CD4-positive, alpha-beta T cell treated with Interleukin-10 for 1 hour (primary cell): Measurements from ENCODE around the gene USP37.

Experiments used
- DNase-seq: peaks from one replicate; pipeline ENCODE4 v3.0.0-alpha.2; 2020

Gene USP37

DNA sequence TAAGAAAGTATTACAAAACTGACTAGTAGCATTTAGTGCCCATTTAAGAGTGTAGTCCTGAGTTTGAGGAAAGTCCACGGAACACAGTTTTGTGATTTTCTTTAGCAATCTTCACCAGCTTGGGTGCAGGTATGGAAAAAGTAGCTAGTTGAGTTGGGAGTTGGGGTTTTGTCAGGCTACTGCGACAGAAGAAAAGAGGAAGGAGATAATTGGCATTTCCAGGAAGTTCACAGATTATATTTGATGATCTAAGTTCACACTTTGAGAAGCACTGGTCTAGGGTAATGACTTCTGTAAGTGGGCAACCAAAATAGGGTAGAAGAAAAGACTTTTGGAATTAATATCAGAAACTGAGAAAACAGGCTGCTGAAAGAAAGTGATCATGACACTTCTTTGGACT, 97.1 kb downstream of the USP37 start:
- DNase-seq, result no peak

DNA sequence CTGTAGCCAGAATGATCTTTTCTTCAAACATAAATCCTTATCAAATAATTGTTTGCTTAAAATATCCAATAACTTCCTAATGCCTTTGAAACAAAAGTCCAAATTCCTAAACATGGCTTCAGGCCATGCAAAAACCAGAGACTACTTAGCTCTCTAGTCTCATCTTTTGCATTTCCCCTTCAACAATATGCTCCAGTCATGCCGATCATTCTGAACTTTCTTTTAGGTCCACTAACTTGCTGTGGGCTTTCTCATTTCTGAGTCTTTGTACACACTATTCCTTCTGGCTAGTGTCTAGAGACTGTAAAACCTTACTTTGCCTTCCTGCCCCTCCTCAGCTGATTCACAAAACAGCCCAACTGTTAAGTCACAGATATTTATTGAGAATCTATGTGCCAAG, 97.7 kb downstream of the USP37 start:
- DNase-seq, result no peak

DNA sequence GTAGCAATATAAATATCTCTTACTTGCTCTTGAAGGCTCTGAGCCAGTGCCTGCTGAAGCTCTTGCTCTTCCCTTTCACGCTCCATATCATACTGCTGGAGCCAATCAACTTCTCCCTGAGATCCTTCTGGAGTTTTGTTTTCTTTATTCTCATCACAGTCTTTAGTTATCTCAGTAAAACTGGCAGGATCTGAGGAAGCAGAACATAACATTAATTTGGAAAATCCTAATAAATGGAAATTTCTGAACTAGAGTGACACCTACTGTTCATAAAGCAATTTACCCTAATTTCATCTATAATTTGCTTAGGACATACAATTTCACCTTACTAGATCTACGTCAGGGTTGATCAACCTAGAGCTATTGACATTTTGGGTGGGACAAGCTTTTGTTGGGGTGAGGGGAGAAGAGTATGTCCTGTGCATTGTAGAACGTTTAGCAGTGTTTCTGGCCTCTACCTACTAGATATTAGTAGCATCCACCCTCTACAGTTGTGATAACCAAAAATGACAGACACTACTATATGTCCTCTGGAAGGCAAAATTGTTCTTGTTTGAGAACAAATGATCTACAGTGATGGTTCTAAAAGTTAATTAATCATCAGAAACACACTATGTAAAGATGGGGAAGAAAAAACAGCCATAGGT, 102.0 kb downstream of the USP37 start:
- peak; percentile 35 for DNase-seq

DNA sequence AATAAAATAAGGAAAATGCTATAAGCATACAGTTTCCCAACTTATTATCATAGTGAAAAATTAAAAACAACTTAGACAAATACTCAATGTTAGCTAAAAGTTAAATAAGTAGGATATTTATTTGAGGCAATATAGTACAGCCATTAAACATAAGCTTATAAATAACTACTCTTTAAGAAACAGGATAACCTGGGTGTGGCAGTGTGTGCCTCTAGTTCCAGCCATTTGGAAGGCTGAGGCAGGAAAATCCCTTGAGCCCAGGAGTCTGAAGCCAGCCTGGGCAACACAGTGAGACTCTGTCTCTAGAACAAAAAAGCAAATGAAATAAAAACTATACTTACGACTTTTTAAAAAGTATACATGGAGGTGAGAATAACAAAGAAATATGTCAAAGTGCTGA, 109.6 kb downstream of the USP37 start:
- DNase-seq, result no peak

DNA sequence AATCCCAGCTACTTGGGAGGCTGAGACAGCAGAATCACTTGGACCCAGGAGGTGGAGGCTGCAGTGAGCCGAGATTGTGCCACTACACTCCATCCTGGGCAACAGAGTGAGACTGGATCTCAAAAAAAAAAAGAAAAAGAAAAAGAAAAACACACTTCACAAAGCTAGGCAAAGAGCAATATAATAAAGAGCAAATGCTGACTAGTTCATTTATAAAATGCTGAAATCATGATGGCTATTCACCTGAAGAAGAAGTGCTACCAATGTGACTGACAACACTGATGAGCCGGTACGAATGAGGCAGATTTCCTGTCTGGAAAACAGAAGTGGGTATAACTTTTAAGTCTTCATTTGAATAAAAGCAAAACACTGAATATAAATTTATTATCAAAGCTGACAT, 111.3 kb downstream of the USP37 start:
- no peak for DNase-seq

DNA sequence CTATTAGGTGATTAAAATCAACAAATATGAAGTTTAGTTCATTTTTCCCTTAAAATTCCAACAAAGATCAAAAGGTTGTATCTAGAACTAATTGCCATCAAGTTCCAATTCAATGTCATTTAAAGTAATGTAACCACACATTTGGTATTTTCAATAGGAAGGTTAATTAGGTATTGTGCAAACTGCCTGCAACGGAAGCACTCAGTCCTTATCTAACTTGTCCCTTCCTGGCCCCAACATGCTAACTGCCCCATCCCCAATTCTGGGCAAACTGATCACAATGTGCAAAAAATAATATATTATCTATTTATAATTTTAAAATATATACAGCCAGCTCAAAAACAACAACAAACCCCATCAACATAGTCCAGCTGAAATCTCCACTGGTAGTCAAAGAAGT, 116.1 kb downstream of the USP37 start:
- DNase-seq, result no peak

DNA sequence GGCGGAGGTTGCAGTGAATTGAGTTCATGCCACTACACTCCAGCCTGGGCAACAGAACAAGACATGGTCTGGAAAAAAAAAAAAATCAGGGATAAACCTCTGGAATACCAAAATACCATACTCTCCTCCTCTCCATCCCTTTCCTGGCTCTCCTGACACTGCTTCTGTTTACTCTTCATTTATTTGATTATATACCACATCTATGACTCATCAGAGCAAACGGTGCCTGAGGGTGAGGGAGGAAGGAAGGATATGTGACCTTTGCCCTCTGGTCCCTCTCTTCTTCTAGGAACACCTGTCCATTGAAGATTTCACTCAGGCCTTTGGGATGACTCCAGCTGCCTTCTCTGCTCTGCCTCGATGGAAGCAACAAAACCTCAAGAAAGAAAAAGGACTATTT, 119.2 kb downstream of the USP37 start:
- no peak for DNase-seq

DNA sequence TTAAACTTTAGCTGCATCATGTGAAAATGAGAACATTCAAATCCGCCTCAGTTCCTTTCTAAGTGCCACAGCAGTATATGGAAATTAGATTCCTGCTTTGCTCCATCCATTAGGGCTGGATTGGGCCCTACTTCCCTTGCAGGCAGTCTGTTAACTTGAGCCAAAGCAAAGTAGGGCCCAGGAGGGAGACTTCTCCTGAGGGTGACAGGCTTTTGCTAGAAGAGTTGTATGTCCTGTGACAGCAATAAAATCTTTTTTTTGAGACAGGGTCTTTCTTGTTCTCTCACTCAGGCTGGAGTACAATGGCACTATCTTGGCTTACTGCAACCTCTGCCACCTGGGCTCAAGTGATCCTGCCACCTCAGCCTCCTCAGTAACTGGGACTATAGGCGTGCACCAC, 121.1 kb downstream of the USP37 start:
- DNase-seq, result no peak

DNA sequence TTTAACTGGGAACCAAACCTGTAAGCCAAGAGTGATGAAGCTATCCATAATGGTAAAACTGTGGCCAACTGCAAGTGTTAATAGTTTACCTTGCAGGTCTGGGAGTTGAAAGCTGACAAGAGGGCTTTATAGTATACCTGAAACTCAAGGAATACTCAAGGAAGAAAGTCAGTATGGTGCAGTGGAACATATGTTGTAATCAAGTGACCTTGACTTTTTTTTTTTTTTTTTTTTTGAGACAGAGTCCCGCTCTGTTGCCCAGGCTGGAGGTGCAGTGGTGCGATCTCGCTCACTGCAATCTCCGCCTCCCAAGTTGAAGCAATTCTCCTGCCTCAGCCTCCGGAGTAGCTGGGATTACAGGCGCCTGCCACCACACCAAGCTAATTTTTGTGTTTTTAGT, 121.6 kb downstream of the USP37 start:
- no peak for DNase-seq

DNA sequence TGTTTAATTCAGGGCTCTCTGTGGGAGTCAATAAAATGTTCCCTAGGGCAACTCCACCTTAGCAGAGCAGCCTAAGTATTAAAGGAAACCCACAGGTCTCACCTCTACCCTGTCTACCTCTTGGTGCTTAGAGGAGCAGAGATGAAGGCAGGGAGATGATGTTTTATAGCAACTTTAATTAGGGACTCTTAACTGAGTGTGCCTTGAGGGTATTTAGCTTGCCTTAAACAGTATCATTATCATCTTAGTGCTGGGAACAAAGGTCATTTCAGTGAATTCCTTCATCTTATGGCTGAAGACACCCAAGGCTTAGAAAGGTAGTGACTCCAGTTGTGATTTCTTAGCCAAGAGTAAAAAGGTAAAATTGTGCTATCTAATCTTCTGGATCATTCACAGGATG, 122.5 kb downstream of the USP37 start:
- DNase-seq, result no peak

DNA sequence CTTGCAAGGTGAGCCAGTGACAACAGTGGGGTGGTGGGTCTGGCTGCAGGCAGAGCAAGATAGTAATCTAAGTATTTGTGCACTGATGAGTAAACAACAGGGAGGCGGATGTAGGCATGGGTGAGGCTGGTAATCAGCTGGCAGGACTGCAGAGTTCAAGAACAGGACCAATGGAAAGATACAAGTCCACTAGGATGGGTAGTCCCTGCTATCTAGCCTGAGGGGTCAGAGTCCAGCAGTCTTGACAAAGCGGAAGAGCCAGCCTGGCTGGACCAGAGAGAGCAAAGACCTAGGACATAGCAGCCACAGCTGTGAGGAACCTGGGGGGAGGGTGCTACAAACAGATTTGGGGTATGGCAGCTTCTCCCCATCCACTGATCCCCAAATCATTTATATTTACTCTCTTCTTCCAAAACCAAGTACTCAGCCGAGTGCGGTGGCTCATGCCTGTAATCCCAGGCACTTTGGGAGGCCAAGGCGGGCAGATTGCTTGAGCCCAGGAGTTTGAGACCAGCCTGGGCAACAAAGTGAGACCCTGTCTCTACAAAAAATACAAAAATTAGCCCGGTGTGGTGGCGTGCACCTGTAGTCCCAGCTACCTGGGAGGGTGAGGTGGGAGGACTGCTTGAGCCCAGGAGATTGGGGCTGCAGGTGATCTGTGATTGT, 123.3 kb downstream of the USP37 start:
- DNase-seq, result no peak

DNA sequence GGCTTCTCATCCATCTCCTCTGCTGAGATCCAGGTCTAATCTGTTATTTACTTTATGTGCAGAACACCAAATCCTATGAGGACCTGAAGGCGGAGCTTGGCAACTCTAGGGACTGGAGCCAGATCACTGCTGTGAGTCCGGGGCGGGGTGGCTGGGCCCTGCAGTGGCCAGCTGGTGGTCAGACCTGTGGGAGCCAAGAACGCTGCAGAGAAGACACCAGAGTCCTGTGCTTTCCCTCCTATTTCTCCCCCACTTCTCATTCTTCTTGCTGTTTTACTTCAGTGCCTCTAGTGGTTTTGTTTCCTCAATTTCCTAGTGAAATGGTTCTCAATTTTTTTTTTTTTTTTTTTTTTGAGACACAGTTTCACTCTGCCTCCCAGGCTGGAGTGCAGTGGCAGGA, 129.6 kb downstream of the USP37 start:
- DNase-seq, result no peak

DNA sequence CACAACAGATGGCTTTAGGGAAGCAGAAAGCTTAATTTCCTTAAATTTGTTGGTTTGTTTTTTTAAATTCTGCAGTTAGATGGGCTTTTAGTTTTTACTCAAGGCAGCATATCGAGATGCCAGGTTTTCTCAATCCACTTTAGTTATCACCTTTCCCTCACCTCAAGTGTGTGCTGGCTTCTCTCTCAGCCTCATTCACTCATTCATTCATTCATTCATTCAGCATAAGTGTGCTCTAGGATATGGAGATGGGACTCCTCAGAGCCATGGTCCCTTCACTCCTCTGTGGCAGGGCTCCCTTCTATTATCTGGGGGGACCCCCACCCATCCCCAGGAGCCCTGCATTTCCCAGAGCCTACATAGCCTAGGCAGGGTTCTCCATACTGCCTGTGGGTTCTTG, 130.2 kb downstream of the USP37 start:
- no peak for DNase-seq

DNA sequence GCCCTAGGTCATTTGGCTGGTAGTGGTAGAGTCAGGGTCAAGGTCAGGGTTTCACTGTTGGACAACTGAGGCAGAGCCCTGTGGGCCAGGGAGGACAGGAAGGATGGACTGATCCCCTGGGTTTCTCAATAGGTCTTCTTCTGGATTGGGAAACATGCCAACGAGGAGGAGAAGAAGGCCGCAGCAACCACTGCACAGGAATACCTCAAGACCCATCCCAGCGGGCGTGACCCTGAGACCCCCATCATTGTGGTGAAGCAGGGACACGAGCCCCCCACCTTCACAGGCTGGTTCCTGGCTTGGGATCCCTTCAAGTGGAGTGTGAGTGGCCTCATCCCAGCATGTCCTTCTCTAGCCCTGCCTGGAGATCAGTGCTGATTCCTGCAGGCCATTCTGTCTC, 131.2 kb downstream of the USP37 start:
- no peak for DNase-seq

DNA sequence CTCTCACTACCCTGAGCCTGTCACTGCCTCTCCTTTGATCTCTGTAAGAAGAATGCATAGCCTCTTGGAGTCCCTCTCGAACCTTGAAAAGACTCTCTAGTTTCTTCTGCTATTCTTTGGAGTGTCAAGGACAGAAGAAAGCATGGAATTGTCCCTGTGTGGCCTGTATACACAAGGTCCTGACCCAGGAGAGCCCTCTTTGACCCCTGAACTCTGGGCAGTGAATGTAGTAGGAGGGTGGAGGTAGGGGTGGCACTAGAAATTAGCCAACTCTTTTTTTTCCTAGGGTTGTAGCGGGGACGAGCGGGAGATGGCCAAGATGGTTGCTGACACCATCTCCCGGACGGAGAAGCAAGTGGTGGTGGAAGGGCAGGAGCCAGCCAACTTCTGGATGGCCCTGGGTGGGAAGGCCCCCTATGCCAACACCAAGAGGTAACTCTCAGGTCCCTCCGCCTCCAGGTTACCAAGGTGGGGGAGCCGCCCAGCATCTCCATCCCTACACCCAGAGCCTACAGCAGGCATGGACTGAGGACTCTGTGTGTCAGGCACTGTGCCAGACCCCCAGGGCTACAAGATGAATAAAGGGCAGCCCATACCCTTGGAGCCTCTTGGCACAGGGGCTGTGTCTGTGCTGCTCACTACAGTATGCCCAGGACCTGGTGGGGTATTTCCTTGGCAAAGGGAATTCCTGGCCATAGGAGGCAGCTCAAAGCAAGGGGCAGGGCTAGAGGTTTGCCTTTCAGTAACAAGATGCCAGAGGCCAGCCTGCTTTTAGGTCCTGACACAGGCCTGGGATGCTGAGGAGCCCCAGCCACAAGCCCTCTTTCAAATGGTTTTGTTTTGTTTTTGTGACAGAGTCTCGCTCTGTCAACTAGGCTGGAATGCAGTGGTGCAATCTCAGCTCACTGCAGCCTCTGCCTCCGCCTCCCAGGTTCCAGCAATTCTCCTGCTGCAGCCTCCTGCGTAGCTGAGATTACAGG, 132.9 kb downstream of the USP37 start:
- no peak for DNase-seq

DNA sequence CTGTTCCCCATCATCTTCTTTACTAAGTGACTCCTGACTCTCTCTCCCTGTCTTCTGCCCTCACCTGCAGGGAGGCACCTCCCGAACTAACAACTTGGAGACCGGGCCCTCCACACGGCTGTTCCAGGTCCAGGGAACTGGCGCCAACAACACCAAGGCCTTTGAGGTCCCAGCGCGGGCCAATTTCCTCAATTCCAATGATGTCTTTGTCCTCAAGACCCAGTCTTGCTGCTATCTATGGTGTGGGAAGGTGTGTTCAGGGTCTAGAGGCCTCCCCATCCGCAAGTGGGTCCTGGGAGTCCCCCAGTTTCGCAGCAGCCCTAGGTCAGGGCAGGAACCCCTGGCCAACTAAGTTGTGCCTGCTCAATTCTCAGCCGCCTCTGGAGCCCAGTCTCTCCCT, 133.7 kb downstream of the USP37 start:
- no peak for DNase-seq

DNA sequence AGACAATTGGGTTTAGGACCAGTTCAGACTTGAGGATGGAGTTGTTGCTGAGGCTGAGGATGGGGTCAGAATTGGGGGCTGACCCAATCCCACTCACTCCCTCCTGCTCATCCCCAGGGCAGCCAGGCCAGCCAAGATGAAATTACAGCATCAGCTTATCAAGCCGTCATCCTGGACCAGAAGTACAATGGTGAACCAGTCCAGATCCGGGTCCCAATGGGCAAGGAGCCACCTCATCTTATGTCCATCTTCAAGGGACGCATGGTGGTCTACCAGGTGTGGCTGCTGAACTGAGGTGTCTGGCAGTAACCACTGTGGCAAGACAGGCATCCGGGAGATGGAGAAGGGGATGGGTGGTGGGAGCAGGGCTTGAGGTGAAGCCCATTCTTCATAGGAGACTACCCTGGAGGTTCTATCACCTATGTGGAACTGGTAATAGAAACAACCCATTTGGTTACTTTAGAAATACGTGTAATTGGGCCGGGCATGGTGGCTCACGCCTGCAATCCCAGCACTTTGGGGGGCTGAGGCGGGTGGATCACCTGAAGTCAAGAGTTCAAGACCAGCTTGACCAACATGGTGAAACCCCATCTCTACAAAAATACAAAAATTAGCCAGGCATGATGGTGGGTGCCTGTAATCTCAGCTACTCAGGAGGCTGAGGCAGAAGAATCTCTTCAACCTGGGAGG, 135.3 kb downstream of the USP37 start:
- no peak for DNase-seq

DNA sequence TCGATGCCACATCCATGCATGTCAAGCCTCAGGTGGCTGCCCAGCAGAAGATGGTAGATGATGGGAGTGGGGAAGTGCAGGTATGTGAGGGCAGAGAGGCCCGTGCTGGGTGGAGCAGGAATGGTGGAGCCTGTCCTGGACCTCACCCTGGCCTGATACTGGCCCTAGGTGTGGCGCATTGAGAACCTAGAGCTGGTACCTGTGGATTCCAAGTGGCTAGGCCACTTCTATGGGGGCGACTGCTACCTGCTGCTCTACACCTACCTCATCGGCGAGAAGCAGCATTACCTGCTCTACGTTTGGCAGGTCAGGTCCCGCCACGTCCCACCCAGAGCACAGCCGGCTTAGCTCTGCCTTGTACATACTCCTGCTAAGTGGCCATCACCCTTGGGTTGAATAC, 136.3 kb downstream of the USP37 start:
- no peak for DNase-seq

DNA sequence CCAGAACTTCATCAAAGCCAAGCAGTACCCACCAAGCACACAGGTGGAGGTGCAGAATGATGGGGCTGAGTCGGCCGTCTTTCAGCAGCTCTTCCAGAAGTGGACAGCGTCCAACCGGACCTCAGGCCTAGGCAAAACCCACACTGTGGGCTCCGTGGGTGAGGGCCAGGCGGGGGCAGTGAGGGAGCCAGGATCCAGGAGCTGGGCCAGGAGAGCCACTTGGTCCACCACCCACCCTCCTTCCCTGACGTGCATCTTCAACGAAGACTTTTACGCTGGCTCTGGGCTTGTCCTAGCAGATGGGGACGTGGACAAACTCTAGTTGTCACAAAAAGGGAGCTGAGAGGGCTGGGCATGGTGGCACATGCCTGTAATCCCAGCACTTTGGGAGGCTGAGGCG, 137.4 kb downstream of the USP37 start:
- DNase-seq, result no peak

DNA sequence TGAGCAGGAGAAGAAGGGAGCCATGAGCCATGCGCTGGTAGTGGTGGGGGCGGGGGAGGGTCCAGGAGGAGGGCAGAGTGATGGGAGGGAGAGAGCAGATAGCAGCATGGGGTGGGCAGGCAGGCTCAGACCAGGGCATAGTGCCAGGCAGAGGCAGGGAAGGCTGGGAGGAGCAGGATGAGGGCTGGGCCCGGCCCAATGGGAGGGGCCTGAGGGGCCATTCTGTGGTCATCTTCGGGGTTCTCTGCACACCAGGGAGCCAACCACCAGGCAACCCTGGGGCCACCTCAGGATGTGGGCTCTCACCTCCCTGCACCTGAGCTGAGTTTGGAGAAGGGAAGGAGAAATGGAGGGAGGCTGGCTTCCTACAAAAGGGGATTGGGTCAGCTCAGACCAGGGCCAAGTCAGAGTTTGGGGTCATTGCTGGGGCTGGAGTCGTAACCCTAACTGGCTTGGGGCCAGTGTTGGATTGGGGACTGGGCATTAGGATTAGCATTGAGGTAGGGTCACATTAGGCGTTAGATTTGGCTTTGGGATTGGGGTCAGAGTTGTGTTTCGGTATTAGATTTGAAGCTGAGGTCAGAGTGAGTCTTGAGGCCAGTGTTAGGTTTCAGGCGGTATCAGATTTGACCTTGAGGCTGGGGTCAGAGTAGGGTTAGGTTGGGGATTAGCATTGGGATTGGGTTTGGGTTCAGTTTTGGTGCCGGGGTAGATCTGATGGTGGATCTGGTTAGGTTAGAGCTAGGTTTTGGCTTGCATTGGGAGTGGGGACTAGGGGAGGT, 138.0 kb downstream of the USP37 start:
- no peak for DNase-seq

DNA sequence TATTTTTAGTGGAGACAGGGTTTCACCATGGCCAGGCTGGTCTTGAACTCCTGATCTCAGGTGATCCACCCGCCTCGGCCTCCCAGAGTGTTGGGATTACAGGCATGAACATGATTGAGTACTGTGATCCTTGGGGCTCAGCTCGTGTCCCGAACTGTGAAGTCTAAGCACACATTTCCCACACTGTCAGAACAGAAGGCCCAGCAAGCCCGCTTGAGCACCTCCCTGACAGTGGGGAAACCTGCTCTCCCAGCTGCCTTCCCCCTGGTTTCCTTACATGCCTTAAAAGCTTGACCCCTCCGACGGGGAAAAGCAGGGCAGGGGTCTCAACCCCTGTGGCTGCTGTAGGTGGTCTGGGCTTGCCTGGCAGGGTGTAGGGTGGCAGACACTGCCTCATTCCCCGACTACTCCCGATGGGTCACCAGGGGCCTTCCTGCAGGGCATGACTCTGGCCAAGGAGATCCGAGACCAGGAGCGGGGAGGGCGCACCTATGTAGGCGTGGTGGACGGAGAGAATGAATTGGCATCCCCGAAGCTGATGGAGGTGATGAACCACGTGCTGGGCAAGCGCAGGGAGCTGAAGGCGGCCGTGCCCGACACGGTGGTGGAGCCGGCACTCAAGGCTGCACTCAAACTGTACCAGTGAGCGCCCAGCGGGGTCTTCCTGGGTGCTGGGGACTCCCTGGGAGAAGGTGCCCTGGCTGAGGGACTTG, 139.1 kb downstream of the USP37 start:
- no peak for DNase-seq

DNA sequence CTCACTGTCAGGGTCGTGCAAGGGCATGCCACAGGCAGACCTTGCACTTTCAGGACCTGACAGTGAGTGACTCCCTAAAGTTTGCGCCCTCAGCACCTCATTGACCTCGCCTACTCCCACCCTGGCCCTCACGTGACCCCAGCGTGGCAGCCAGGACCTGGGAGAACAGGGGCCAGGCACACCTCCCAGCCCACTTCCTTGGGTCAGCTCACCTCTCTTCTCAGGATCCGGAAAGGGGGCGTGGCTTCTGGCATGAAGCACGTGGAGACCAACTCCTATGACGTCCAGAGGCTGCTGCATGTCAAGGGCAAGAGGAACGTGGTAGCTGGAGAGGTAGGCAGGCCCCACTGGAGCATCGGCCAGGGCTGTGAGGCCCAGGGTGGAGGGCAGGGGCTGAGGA, 140.4 kb downstream of the USP37 start:
- no peak for DNase-seq
